Stimulated activated naive CD8-positive, alpha-beta T cell treated with anti-CD3 and anti-CD28 coated beads, Interleukin-15, Interleukin-2, amounts not matched to agents 100 ng/mL and 50 ng/mL, for 24 hours (primary cell): ENCODE data around the gene CASK.

Source experiments
- H3K27ac Mint-ChIP-seq: one replicate; pipeline ENCODE4 v1.8.0; 2021; ENCODE audit warnings: mild to moderate bottlenecking, mixed read lengths
- H3K27me3 Mint-ChIP-seq: one replicate; pipeline ENCODE4 v1.8.0; 2021; ENCODE audit warnings: mixed read lengths
- H3K36me3 Mint-ChIP-seq: one replicate; pipeline ENCODE4 v1.8.0; 2021; ENCODE audit warnings: low read depth, mixed read lengths
- H3K4me1 Mint-ChIP-seq: one replicate; pipeline ENCODE4 v1.8.0; 2021; ENCODE audit warnings: low read depth, mixed read lengths
- H3K4me3 Mint-ChIP-seq: one replicate; pipeline ENCODE4 v1.8.0; 2021; ENCODE audit warnings: mild to moderate bottlenecking, mixed read lengths
- H3K9me3 Mint-ChIP-seq: one replicate; pipeline ENCODE4 v1.8.0; 2021; ENCODE audit warnings: mixed read lengths

CASK gene

GRCh38 chrX:41468647-41469323 is 454.6 kb downstream of the CASK start:
- no peaks in the 10 kb centered on the region for H3K4me1 Mint-ChIP-seq
- no peak overlapping the region for H3K27ac Mint-ChIP-seq
- H3K9me3 Mint-ChIP-seq, result no peaks in the 10 kb centered on the region
- no peaks in the 10 kb centered on the region for H3K36me3 Mint-ChIP-seq
- H3K27me3 Mint-ChIP-seq, result no peaks in the 10 kb centered on the region
- H3K4me3 Mint-ChIP-seq, result no peak overlapping the region
